GM19463 (cell line): ENCODE data around the gene PNKP.

ENCODE experiments used
- ATAC-seq: cut with Tn5 transposase; IDR thresholded peaks from one replicate; pipeline ENCODE4 v1.9.1; 2021; ENCODE audit warnings: mild to moderate bottlenecking, moderate library complexity; ENCODE audit not compliant: unreplicated experiment

Gene PNKP

DNA sequence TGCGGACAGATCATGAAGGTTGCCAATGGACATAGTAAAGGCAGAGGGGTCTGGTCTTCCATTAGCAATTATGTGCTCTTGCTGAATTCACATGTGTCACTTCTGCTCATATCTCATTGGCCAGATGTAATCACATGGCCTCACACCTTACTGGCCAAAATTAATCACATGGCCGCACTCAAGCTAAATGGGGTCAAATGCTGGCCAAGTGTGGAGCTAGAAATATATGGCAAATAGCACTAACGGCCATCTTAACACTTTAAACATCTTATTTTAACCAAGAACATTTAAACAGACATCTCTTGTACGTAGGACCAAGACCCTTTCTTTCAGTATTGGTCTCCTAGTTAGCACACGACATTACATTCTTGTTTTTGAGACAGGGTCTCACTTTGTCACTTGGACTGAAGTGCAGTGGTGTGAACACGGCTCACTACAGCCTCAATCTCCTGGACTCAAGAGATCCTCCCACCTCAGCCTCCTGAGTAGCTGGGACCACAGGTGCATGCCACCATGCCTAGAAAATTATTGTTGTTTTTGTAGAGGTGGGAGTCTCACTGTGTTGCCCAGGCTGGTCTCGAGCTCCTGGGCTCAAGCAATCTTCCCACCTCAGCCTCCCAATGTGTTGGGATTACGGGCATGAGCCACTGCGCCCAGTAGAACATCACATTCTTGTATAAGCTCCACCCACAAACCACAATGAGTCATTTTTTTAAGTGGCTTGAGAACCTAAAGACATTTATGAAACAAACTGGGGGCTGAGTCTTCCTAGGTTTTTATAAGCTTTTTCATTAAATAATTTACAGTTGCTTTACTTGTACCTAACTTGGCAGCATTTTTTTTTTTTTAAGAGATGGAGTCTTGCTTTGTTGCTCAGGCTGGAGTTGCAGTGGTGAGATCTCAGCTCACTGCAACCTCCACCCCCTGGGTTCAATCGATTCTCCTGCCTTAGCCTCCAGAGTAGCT is 19.4 kb downstream of the PNKP start:
- ATAC-seq = no peak

DNA sequence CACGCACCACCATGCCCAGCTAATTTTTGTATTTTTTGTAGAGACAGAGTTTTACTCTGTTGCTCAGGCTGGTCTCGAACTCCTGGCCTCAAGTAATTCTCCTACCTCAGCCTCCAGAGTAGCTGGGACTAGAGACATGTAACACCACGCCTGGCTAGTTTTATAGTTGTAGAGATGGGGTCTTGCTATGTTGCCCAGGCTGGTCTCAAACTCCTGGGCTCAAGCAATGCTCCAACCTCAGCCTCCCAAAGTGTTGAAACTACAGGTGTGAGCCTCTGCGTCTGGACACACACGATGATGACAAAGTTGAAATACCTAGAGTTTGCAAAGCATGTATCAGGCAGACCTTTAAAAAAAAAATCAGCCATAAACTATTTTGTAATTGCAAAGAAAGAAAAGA is 21.0 kb downstream of the PNKP start:
- no peak for ATAC-seq

DNA sequence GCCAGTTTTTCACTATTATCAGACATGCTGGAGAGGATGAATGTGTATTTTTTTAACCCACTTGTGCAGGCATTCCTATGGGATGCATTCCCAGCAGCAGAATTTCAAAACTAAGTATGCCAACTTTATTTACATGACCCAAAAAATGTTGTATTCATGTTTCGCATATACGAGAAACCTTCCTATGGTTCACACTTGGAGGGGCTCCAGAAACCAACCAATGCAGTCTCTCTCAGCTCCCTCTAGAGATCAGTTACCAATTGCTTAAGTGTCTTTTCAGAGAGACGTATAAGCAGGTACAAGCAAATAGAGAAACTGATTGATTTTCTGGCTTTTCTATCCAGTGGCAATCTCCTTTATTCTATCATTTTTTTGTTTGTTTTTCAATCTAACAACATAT is 22.0 kb downstream of the PNKP start:
- no peak for ATAC-seq

DNA sequence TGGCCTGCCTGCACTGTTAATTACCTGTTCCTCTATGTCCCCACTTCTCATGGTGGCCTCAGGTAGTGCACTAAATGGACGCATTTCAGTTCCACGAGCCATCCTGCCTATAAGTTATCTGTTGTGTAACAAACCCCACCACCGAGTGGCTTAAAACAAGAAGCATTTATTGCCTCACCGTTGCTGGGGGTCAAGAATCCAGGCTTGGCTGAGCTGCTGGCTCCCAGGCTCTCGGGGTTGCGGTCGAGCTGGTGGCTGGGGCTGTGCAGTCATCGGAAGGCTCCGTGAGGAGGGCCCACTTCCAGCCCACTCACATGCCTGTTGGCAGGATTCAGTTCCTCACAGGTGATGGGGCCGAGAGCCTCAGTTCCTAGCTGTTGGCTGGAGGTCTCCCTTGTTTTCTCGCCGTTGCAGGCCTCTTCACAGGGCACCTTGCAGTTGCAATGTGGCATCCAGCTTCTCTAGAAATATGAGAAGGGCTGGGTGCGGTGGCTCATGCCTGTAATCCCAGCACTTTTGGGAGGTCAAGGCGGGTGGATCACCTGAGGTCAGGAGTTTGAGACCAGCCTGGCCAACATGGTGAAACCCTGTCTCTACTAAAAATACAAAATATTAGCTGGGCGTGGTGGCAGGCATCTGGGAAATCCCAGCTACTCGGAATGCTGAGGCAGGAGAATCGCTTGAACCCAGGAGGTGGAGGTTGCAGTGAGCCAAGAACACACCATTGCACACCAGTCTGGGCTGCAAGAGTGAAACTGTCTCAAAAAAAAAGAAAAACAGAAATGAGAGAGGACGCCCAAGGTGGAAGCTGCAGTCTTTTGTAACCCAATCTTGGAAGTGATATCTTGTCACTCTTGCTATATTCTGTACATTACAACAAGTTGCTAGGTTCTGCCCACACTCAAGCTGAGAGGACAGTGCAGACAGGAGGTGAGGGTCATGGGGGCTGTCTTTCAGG is 23.0 kb downstream of the PNKP start:
- no peak for ATAC-seq

DNA sequence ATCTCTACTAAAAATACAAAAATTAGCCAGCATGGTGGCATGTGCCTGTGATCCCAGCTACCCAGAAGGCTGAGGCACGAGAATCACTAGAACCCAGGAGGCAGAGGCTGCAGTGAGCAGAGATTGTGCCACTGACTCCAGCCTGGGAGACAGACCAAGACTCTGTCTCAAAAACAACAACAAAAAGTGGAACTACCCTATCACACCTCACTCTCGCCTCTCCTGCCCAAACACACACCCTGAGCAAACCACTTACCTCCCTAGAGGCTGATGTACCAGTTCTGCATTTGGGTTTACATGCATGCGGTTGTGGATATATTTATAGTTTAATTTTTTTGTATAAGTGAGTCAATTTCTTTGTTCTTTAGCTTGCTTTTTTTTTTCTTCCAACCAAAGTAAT is 24.1 kb downstream of the PNKP start:
- no peak for ATAC-seq

DNA sequence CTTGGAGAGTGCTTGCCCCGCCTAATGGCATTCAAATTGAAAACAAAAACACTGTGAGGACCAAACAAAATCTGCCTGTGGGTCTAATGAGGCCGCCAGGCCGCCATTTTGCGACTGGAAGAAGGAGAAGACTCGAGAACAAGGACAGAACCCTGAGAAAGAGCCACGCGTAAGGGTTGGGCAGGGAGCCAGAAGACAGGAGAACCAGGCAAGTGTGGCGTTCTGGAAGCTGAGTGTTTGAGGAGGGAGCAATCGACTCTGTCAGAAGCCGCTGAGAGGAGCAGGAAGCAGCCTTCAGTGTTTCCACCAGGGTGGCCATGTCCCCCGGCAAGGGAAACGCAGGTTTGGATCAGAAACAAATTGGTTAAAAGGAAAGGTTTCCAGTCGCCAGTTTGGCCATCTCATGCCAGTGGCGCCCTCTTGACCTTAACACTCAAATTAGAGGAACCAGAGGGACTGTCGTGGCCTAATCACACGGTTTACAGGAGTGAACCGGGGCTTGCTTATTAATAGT is 26.6 kb downstream of the PNKP start:
- no peak for ATAC-seq

DNA sequence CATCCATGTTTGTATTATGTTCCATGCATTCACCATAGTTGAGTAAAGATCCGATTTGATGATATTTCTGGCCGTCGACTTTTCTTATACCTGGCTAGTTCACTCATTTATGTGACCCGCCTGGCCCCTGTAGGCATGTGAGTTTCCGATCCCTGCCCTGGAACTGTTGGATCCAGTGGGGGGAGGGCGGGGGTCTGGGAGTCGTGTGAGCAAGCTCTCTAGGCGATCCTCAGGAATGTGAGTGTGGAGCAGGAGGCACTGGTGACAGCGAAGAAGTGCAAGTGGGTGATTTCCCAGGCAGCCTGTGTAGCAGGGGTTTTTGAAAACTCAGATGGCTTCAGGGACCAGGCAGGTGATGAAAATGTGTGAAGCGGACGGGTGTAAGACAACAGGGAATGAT is 27.1 kb downstream of the PNKP start:
- ATAC-seq = no peak

- ATAC-seq = no peak
These were observed 27.7 kb downstream of the PNKP start for GRCh38 chr19:49839713-49840112.

- no peak for ATAC-seq
These were observed 28.3 kb downstream of the PNKP start for GRCh38 chr19:49838885-49839588.

- ATAC-seq = no peak
These were observed 30.0 kb downstream of the PNKP start for GRCh38 chr19:49837425-49837824.

DNA sequence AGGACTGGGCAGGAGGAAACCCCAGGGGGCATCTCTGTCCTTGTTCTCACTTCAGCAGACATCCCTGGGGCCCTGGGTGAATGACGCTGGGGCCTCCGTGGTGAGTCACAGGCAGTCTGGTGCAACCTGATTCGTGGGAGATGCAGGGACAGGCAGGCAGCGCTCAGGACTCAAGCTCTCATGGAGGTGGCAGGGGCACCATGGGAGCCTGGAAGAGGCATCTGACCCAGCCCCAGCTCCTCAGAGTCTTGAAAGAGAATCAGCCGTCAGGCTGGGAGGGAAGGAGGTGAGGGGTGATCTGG is 30.4 kb downstream of the PNKP start:
- ATAC-seq = no peak

DNA sequence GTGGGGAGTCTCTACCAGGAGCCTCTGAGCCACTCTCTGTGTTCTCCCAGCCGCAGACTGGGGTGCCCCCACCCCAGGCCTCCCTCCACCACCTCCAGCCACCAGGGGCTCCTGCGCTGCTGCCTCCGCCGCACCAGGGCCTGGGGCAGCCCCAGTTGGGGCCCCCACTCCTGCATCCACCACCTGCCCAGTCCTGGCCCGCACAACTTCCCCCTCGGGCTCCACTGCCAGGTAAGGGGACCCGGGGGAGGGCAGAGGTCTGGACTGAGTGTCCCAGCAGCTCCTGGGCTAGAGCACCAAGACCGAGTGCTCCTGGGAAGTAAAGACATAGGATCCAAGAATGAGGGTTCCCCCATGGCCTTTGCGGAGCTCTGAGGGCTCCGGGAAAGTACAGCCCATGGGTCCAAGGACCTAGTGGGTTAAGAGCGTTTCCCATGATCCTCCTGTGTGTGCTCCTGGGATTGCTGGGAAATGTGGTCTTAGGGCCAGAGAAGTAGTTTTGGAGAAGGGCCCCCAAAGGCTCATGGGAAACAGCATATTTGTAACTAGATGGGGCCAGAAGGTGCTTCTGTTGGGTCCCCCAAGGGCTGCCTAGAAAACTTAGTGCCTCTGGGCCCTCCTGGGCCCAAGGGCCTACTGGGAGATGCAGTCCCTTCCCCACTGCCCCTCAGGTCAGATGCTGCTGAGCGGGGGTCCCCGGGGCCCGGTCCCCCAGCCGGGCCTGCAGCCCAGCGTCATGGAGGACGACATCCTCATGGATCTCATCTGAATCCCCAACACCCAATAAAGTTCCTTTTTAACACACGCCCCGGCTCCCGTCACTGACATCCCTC is 31.0 kb downstream of the PNKP start:
- no peak for ATAC-seq

- ATAC-seq = no peak
These were observed 31.8 kb downstream of the PNKP start for GRCh38 chr19:49835562-49835961.

DNA sequence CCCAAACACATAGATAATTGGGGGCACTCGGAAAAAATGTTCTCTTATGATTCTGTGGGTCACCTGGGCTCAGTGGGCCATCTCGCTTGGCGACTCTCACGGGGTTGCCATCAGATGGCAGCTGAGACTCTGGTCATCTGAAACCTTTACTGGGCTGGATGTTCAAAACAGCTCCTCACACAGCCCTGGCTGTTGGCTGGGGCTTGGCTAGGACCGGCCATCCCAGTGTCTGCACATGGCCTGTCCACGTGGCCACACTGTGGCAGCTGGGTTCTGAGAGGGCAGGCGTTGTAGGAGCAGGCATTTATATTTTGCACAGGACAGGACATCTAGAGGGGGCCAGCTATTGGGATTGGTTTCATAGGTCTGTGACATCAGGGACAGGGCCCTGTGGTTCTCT is 33.8 kb downstream of the PNKP start:
- no peak for ATAC-seq

- no peak for ATAC-seq
These were observed 34.8 kb downstream of the PNKP start for GRCh38 chr19:49832556-49832955.

GRCh38 chr19:49831592-49831991 is 35.8 kb downstream of the PNKP start:
- ATAC-seq = no peak

DNA sequence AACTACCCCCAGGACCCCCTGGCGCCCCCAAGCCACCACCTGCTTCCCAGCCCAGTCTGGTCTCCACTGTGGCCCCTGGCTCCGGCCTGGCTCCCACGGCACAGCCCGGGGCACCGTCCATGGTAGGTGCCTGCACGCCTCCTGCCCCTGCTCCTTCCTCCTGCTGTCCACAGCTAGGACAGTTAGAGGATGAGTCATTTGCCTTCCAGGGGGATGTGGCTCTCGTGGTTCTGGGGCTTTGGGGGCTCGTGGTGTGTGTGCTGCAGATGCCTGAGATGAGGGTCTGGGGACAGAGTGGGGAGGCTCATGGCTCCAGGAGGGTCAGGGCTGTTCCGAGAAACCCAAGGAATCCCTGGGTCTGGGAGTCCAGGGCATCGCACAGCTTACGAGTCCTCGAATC is 36.6 kb downstream of the PNKP start:
- ATAC-seq = no peak

GRCh38 chr19:49829721-49830120 is 37.7 kb downstream of the PNKP start:
- ATAC-seq = no peak

GRCh38 chr19:49829200-49829599 is 38.2 kb downstream of the PNKP start:
- no peak for ATAC-seq

GRCh38 chr19:49827034-49827433 is 40.3 kb downstream of the PNKP start:
- no peak for ATAC-seq
